AG04450 (cell line): Measurements from ENCODE around the gene C16orf89. TPM values are rescaled to one million over a fixed set of nuclear protein-coding genes. Genes with fewer than 3 reads are reported as not detected.

Source experiments
- CTCF ChIA-PET: fragments of 300-600, 350-600 bp; formaldehyde crosslinking; extraction: SDS; loops from one replicate; lab custom pipeline; 2022; ENCODE audit warnings: antibody characterized with exemption, inconsistent platforms; lab: Charles Lee
- POLR2A ChIA-PET: fragments of 350-600 bp; formaldehyde crosslinking; extraction: SDS; loops from one replicate; lab custom pipeline; 2021; ENCODE audit warnings: antibody characterized with exemption, inconsistent platforms; lab: Yijun Ruan, JAX
- DNase-seq: peaks from one replicate; pipeline ENCODE4 v3.0.0-alpha.2; 2011; ENCODE audit warnings: low read depth, low spot score
- H3K27ac ChIP-seq: one replicate; pipeline ENCODE4 v1.5.1; 2012; ENCODE audit warnings: low read depth, low read length, control low read depth
- H3K27me3 ChIP-seq: one replicate; pipeline ENCODE4 v1.6.0; 2012; ENCODE audit warnings: low read length; ENCODE audit not compliant: control insufficient read depth, insufficient read depth
- H3K4me3 ChIP-seq: 2 replicates; pipeline ENCODE4 v1.5.1; 2011; ENCODE audit warnings: mild to moderate bottlenecking, low read depth, low read length, control low read depth
- H3K9me3 ChIP-seq: 2 replicates; pipeline ENCODE4 v1.5.1; 2012; ENCODE audit warnings: low read length; ENCODE audit not compliant: control insufficient read depth, insufficient read depth
- CTCF ChIP-seq: IDR thresholded peaks from 2 replicates; pipeline ENCODE4 v1.5.1; 2011; ENCODE audit warnings: low read depth, low read length, control low read depth, inconsistent platforms
- polyA plus RNA-seq: library from polyadenylated mRNA; depleted of rRNA; stranded (reverse); fragments of >200 nt; gene quantifications from 2 replicates; pipeline ENCODE4 v1.2.3, GENCODE V29; 2011

Gene C16orf89
- polyA plus RNA-seq, 1 experiment, result 1.3 TPM

GRCh38 chr16:5003211-5003610 lies 62.5 kb downstream of the C16orf89 start:
- Histone ChIP-seq H3K9me3 (no peaks in the 10 kb centered on the region; the same call in 1 of the 2 replicates), H3K4me3 (no peak overlapping the region), H3K27me3 (peaks cover 10% of the 10 kb centered on the region), H3K27ac (no peak overlapping the region)
- POLR2A ChIA-PET, result no interaction called here
- no peak for TF ChIP-seq CTCF
- CTCF ChIA-PET, result no interaction called here
- no peak for DNase-seq

- Histone ChIP-seq H3K4me3 (no peak overlapping the region), H3K27me3 (peaks cover 10% of the 10 kb centered on the region), H3K9me3 (no peaks in the 10 kb centered on the region; the same call in 1 of the 2 replicates), H3K27ac (no peak overlapping the region)
- ChIA-PET POLR2A (no interaction called here), CTCF (no interaction called here)
- no peak for DNase-seq
- no peak for TF ChIP-seq CTCF
Measured at GRCh38 chr16:5002699-5003143, 63.0 kb downstream of the C16orf89 start.

- POLR2A ChIA-PET, result no interaction called here
- no peak overlapping the region for H3K27ac ChIP-seq
- H3K4me3 ChIP-seq, result no peak overlapping the region
- no peak for TF ChIP-seq CTCF
- H3K9me3 ChIP-seq, result no peaks in the 10 kb centered on the region; the same call in 1 of the 2 replicates
- CTCF ChIA-PET, result no interaction called here
- DNase-seq, result no peak
- peaks cover 10% of the 10 kb centered on the region for H3K27me3 ChIP-seq
Measured at GRCh38 chr16:5001986-5002385, 63.8 kb downstream of the C16orf89 start.

GRCh38 chr16:5001571-5001970 lies 64.2 kb downstream of the C16orf89 start:
- no peak for DNase-seq
- POLR2A ChIA-PET, result no interaction called here
- no peak for TF ChIP-seq CTCF
- CTCF ChIA-PET, result no interaction called here
- no peak overlapping the region for H3K4me3 ChIP-seq
- peaks cover 10% of the 10 kb centered on the region for H3K27me3 ChIP-seq
- H3K27ac ChIP-seq, result no peak overlapping the region
- no peaks in the 10 kb centered on the region; the same call in 1 of the 2 replicates for H3K9me3 ChIP-seq

- H3K4me3 ChIP-seq, result no peak overlapping the region
- CTCF ChIA-PET, result no interaction called here
- no peak for TF ChIP-seq CTCF
- POLR2A ChIA-PET, result no interaction called here
- no peak for DNase-seq
- H3K9me3 ChIP-seq, result no peaks in the 10 kb centered on the region; the same call in 1 of the 2 replicates
- H3K27ac ChIP-seq, result no peak overlapping the region
- H3K27me3 ChIP-seq, result peaks cover 6% of the 10 kb centered on the region
Measured at GRCh38 chr16:5000573-5001001, 65.2 kb downstream of the C16orf89 start.
